H9 (cell line): ENCODE results near the gene LZTR1. TPM values are rescaled to one million over a fixed set of nuclear protein-coding genes. Genes with fewer than 3 reads are reported as not detected.
A peak's percentile ranks its signal among the peaks of the same experiment; 100 is the strongest.

Source experiments
- DNase-seq: peaks from one replicate; pipeline ENCODE4 v3.0.0-alpha.2; 2017
- H2AFZ ChIP-seq: one replicate; pipeline ENCODE4 v1.6.1; 2013; ENCODE audit warnings: mild to moderate bottlenecking, low read length, control low read depth, moderate library complexity
- H2AK5ac ChIP-seq: 2 replicates; pipeline ENCODE4 v1.6.1; 2013; ENCODE audit warnings: low read length, control low read depth, mixed read lengths; ENCODE audit not compliant: insufficient read length
- H2BK120ac ChIP-seq: one replicate; pipeline ENCODE4 v1.6.1; 2013; ENCODE audit warnings: low read depth, mild to moderate bottlenecking, low read length, control low read depth, inconsistent platforms; ENCODE audit not compliant: poor library complexity, severe bottlenecking
- H2BK12ac ChIP-seq: 2 replicates; pipeline ENCODE4 v1.6.1; 2013; ENCODE audit warnings: low read length, control low read depth, mixed read lengths, low read depth; ENCODE audit not compliant: insufficient read length
- H2BK15ac ChIP-seq: 2 replicates; pipeline ENCODE4 v1.6.1; 2013; ENCODE audit warnings: low read depth, low read length, control low read depth
- H2BK20ac ChIP-seq: one replicate; pipeline ENCODE4 v1.6.1; 2013; ENCODE audit warnings: low read depth, mild to moderate bottlenecking, low read length, control low read depth, inconsistent platforms; ENCODE audit not compliant: poor library complexity, severe bottlenecking
- H2BK5ac ChIP-seq: 2 replicates; pipeline ENCODE4 v1.6.1; 2013; ENCODE audit warnings: low read length, control low read depth, mixed read lengths; ENCODE audit not compliant: insufficient read length
- H3K14ac ChIP-seq: 2 replicates; pipeline ENCODE4 v1.6.1; 2013; ENCODE audit warnings: low read length, control low read depth; ENCODE audit not compliant: insufficient read depth
- H3K18ac ChIP-seq: 2 replicates; pipeline ENCODE4 v1.6.1; 2013; ENCODE audit warnings: low read depth, mild to moderate bottlenecking, mixed read lengths, low read length, control low read depth; ENCODE audit not compliant: insufficient read length
- H3K23ac ChIP-seq: 2 replicates; pipeline ENCODE4 v1.6.1; 2013; ENCODE audit warnings: low read length, control low read depth, mixed read lengths, low read depth; ENCODE audit not compliant: insufficient read length
- H3K23me2 ChIP-seq: 2 replicates; pipeline ENCODE4 v1.6.1; 2013; ENCODE audit warnings: low read depth, mild to moderate bottlenecking, mixed read lengths, low read length, control low read depth; ENCODE audit not compliant: insufficient read length, poor library complexity, severe bottlenecking
- H3K27ac ChIP-seq: 2 replicates; pipeline ENCODE4 v1.5.1; 2013; ENCODE audit warnings: low read length, control low read depth, mixed read lengths, low read depth; ENCODE audit not compliant: insufficient read length
- H3K27me3 ChIP-seq: 2 replicates; pipeline ENCODE4 v1.6.1; 2013; ENCODE audit warnings: low read length, control low read depth, inconsistent platforms; ENCODE audit not compliant: insufficient read depth
- H3K4ac ChIP-seq: 2 replicates; pipeline ENCODE4 v1.6.1; 2013; ENCODE audit warnings: low read depth, mild to moderate bottlenecking, control low read depth, inconsistent platforms, low read length, moderate library complexity
- H3K4me1 ChIP-seq: 2 replicates; pipeline ENCODE4 v1.6.1; 2013; ENCODE audit warnings: low read length, control low read depth, inconsistent platforms; ENCODE audit not compliant: insufficient read depth
- H3K4me2 ChIP-seq: 2 replicates; pipeline ENCODE4 v1.6.1; 2013; ENCODE audit warnings: low read length, control low read depth, mixed read lengths; ENCODE audit not compliant: insufficient read length, insufficient read depth
- H3K56ac ChIP-seq: 2 replicates; pipeline ENCODE4 v1.6.1; 2013; ENCODE audit warnings: low read depth, mild to moderate bottlenecking, mixed read lengths, low read length, control low read depth; ENCODE audit not compliant: insufficient read length
- H3K79me1 ChIP-seq: 2 replicates; pipeline ENCODE4 v1.6.1; 2013; ENCODE audit warnings: low read depth, mild to moderate bottlenecking, moderate library complexity, low read length, control low read depth, inconsistent platforms; ENCODE audit not compliant: insufficient read depth, poor library complexity, severe bottlenecking
- H3K79me2 ChIP-seq: 2 replicates; pipeline ENCODE4 v1.6.1; 2013; ENCODE audit warnings: low read length, control low read depth, inconsistent platforms; ENCODE audit not compliant: insufficient read depth
- H3K9ac ChIP-seq: 2 replicates; pipeline ENCODE4 v1.6.1; 2013; ENCODE audit warnings: low read length, control low read depth, mixed read lengths; ENCODE audit not compliant: insufficient read length; ENCODE audit errors: extremely low read depth
- H3K9me3 ChIP-seq: one replicate; pipeline ENCODE4 v1.6.1; 2013; ENCODE audit warnings: low read depth, low read length, inconsistent platforms; ENCODE audit not compliant: control insufficient read depth
- H3T11ph ChIP-seq: one replicate; pipeline ENCODE4 v1.6.1; 2013; ENCODE audit warnings: mild to moderate bottlenecking, low read length, control low read depth, inconsistent platforms
- H4K20me1 ChIP-seq: one replicate; pipeline ENCODE4 v1.6.1; 2013; ENCODE audit not compliant: control insufficient read depth, insufficient read length, insufficient read depth
- H4K5ac ChIP-seq: 2 replicates; pipeline ENCODE4 v1.6.1; 2013; ENCODE audit warnings: low read depth, mild to moderate bottlenecking, mixed read lengths, low read length, control low read depth; ENCODE audit not compliant: insufficient read length
- H4K8ac ChIP-seq: replicated peaks from 2 replicates; pipeline ENCODE4 v1.6.1; 2013; ENCODE audit warnings: low read length, control low read depth, mixed read lengths, low read depth; ENCODE audit not compliant: insufficient read length
- H4K91ac ChIP-seq: 2 replicates; pipeline ENCODE4 v1.6.1; 2013; ENCODE audit warnings: low read depth, mild to moderate bottlenecking, moderate library complexity, mixed read lengths, low read length, control low read depth; ENCODE audit not compliant: insufficient read length
- H3K27ac Mint-ChIP-seq, 3 experiments: 2 replicates in 2 of 3; 3 replicates in 1 of 3; pipeline ENCODE4 v1.8.0; 2020 to 2021; ENCODE audit warnings: mixed read lengths in 3 of 3, mild to moderate bottlenecking in 1 of 3, moderate library complexity in 1 of 3
- H3K27me3 Mint-ChIP-seq: 2 replicates; pipeline ENCODE4 v1.8.0; 2021; ENCODE audit warnings: low read depth, mild to moderate bottlenecking, moderate library complexity, mixed read lengths
- H3K36me3 Mint-ChIP-seq, 3 experiments: 2 replicates in 2 of 3; 3 replicates in 1 of 3; pipeline ENCODE4 v1.8.0; 2020 to 2021; ENCODE audit warnings: low read depth in 3 of 3, mixed read lengths in 3 of 3; ENCODE audit not compliant: insufficient read depth in 1 of 3
- H3K4me1 Mint-ChIP-seq, 2 experiments: 2 replicates each; pipeline ENCODE4 v1.8.0; 2020; ENCODE audit warnings: mixed read lengths in 2 of 2
- H3K4me3 Mint-ChIP-seq, 2 experiments: 2 replicates in 1 of 2; 3 replicates in 1 of 2; pipeline ENCODE4 v1.8.0; 2020 to 2021; ENCODE audit warnings: mild to moderate bottlenecking in 2 of 2, mixed read lengths in 2 of 2, moderate library complexity in 1 of 2
- H3K9me3 Mint-ChIP-seq, 2 experiments: 2 replicates in 1 of 2; 3 replicates in 1 of 2; pipeline ENCODE4 v1.8.0; 2020; ENCODE audit warnings: mild to moderate bottlenecking in 2 of 2, mixed read lengths in 2 of 2, moderate library complexity in 1 of 2
- CTCF ChIP-seq: fragments of 200-600 bp; sonication (generic); conservative IDR thresholded peaks from 3 replicates; pipeline ENCODE4 v1.8.0; 2021; ENCODE audit warnings: antibody characterized with exemption, mild to moderate bottlenecking
- WGBS: extraction: QIAGEN DNeasy Blood & Tissue Kit; methylation state at CpG from one replicate; pipeline ENCODE4 v1.1.7; 2013; ENCODE audit warnings: missing lambda C conversion rate, low lambda C conversion rate, mixed read lengths; ENCODE audit not compliant: insufficient read length; ENCODE audit errors: extremely low coverage; 5-methylcytosine and 5-hydroxymethylcytosine counted together
- total RNA-seq: library from RNA; stranded (reverse); gene quantifications from 2 replicates; pipeline ENCODE4 v1.2.1, GENCODE V29; 2021

Gene LZTR1
- total RNA-seq, 1 experiment from 2014 or later = 47.0 TPM

DNA sequence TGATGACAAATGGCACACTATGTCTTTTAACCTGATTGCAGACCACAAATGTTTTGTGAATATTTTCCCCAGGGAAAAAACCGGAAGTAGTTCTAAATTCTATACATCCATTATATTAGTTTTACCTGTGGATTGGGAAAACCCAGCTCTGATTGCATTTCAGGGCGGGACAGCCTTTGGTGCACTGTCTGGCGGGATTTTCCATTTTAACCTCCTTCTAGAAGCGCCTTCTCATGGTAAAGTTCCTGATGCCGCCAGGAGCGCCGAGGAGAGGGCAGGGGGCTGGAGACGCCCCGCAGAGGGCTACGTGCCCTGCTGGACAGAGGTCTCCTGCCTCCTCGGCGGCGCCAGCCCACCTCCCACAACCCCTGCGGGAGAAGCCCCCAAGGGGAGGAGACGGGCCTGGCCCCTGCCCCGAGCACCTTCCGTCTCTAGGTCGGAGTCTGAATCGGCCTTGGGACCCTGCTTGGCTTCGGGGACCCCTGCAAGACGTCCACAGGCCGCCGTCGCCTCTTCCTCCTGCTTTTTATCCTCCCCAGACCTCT is 31.6 kb downstream of the LZTR1 start:
- 0 out of 2 replicates have a peak overlapping the region, but pooled peaks have one; percentile 20 for H3K14ac ChIP-seq
- H4K5ac ChIP-seq = no peak overlapping the region
- peak overlapping the region in 2 of 3 experiments; percentile 97; a peak in 4 of 7 replicates for H3K27ac Mint-ChIP-seq
- DNase-seq = no peak
- WGBS = no CpG with 5 or more reads among the region's 24 CpGs
- H3K27me3 Mint-ChIP-seq = peaks cover 52% of the 10 kb centered on the region
- no peak overlapping the region for H2AK5ac ChIP-seq
- H3K36me3 Mint-ChIP-seq = peaks cover 0 to 4% (median 0%) of the 10 kb centered on the region in 3 experiments; a peak in 1 of 7 replicates
- H3K4me1 ChIP-seq = peaks cover 3% of the 10 kb centered on the region; the same call in 1 of the 2 replicates
- H2BK15ac ChIP-seq = no peak overlapping the region
- no peaks in the 10 kb centered on the region for H3K27me3 ChIP-seq
- no peak overlapping the region for H3K9ac ChIP-seq
- H3K56ac ChIP-seq = no peak overlapping the region
- H2BK120ac ChIP-seq = no peak overlapping the region
- H4K20me1 ChIP-seq = no peaks in the 10 kb centered on the region
- H3T11ph ChIP-seq = no peak overlapping the region
- no peak overlapping the region for H2AFZ ChIP-seq
- H3K4me2 ChIP-seq = peak overlapping the region; percentile 39
- no peak overlapping the region for H4K8ac ChIP-seq
- TF ChIP-seq CTCF = no peak
- peaks cover 7% of the 10 kb centered on the region for H3K23me2 ChIP-seq
- no peak overlapping the region for H4K91ac ChIP-seq
- no peak overlapping the region for H3K4ac ChIP-seq
- no peak overlapping the region for H3K27ac ChIP-seq
- H2BK5ac ChIP-seq = no peak overlapping the region
- no peaks in the 10 kb centered on the region for H3K79me2 ChIP-seq
- no peaks in the 10 kb centered on the region for H3K79me1 ChIP-seq
- peaks cover 33 to 54% of the 10 kb centered on the region in 2 experiments for H3K4me1 Mint-ChIP-seq
- H2BK20ac ChIP-seq = no peak overlapping the region
- H3K9me3 ChIP-seq = no peaks in the 10 kb centered on the region
- no peak overlapping the region for H3K23ac ChIP-seq
- H2BK12ac ChIP-seq = no peak overlapping the region
- peak overlapping the region; percentile 80 to 95 for H3K4me3 Mint-ChIP-seq
- H3K18ac ChIP-seq = no peak overlapping the region
- no peaks in the 10 kb centered on the region for H3K9me3 Mint-ChIP-seq
